Gastroesophageal sphincter (tissue), 3 donors: ENCODE measurements around the gene PRKG1.

ENCODE experiments used
- EP300 ChIP-seq: sonication (generic); formaldehyde crosslinking; IDR thresholded peaks from one replicate; pipeline ENCODE4 v1.6.1; 2017; ENCODE audit warnings: antibody characterized with exemption, mild to moderate bottlenecking
- POLR2AphosphoS5 ChIP-seq: sonication (generic); formaldehyde crosslinking; IDR thresholded peaks from one replicate; pipeline ENCODE4 v1.6.1; 2017; ENCODE audit warnings: antibody characterized with exemption
- TF ChIP-seq, protein P1 (sequence below), 4 experiments: fragments of 200-600 bp in 2 of 4; fragments of 450-650 bp in 2 of 4; sonication (generic) in 1 of 4; IDR thresholded peaks; one replicate each; pipeline ENCODE4 v1.5.1; 2017 to 2019; ENCODE audit warnings: antibody characterized with exemption in 4 of 4, mild to moderate bottlenecking in 2 of 4, moderate library complexity in 2 of 4

DNA sequence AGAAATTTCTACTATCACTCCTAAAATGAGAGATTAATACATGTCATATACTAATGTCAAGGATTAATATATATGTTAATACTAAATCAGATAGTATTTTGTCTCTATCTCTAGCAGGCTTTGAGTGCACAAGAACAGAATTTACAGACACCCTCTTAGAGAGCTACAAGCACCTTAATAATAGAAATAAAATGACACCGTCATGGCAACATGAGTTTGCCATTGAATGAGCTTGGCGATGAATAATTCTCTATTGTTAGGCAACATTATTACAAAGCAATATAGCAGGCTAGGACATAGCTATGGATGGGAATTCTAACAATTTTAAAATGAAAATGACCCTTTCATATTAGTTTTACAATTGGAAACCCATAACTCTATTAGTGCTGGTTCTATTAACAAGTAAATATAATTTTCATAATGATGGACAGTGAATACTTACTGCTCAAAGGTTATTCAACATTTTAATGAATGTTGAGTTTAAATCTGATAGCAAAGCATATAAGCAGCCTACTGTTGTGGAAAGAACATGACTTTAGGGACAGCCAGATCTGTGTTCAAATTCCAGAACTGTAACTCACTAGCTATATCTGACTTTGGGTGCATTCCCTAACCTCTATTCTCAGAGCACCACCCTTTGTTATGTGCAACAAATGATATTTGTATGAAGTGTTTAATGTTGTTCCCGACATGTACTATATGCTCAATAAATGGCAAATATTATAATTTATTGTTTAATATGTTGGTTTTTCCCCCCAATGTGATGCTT lies 1055.3 kb downstream of the PRKG1 start:
- TF ChIP-seq, protein P1, sequence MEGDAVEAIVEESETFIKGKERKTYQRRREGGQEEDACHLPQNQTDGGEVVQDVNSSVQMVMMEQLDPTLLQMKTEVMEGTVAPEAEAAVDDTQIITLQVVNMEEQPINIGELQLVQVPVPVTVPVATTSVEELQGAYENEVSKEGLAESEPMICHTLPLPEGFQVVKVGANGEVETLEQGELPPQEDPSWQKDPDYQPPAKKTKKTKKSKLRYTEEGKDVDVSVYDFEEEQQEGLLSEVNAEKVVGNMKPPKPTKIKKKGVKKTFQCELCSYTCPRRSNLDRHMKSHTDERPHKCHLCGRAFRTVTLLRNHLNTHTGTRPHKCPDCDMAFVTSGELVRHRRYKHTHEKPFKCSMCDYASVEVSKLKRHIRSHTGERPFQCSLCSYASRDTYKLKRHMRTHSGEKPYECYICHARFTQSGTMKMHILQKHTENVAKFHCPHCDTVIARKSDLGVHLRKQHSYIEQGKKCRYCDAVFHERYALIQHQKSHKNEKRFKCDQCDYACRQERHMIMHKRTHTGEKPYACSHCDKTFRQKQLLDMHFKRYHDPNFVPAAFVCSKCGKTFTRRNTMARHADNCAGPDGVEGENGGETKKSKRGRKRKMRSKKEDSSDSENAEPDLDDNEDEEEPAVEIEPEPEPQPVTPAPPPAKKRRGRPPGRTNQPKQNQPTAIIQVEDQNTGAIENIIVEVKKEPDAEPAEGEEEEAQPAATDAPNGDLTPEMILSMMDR (IDR thresholded peaks at IDR 0.05): no peak
- TF ChIP-seq EP300 (no peak), POLR2AphosphoS5 (no peak)
